Keratinocyte (primary cell): ENCODE results near the gene RAI1. TPM values are rescaled to one million over a fixed set of nuclear protein-coding genes. Genes with fewer than 3 reads are reported as not detected.
A peak's percentile ranks its signal among the peaks of the same experiment; 100 is the strongest.

ENCODE experiments used
- DNase-seq: peaks from one replicate; pipeline ENCODE4 v3.0.0-alpha.2; 2011; ENCODE audit warnings: low read depth, missing footprints, low spot score
- FAIRE-seq: peaks from 2 replicates; lab custom pipeline; 2011; peaks lifted over from hg19 to GRCh38; lab: Jason Lieb, UNC
- H2AFZ ChIP-seq: 2 replicates; pipeline ENCODE4 v1.6.0; 2012; ENCODE audit warnings: low read length, control low read depth, inconsistent platforms; ENCODE audit not compliant: control insufficient read depth
- H3K27ac ChIP-seq: 2 replicates; pipeline ENCODE4 v1.5.1; 2011; ENCODE audit warnings: low read length; ENCODE audit not compliant: control insufficient read depth, insufficient read depth
- H3K27me3 ChIP-seq: 3 replicates; pipeline ENCODE4 v1.6.0; 2011; ENCODE audit warnings: low read length; ENCODE audit not compliant: control insufficient read depth, insufficient read depth; ENCODE audit errors: extremely low read depth
- H3K36me3 ChIP-seq, 2 experiments: 2 replicates in 1 of 2; 3 replicates in 1 of 2; pipeline ENCODE4 v1.5.1; 2011; ENCODE audit warnings: low read length in 2 of 2, mild to moderate bottlenecking in 1 of 2; ENCODE audit not compliant: control insufficient read depth in 2 of 2, insufficient read depth in 2 of 2; ENCODE audit errors: extremely low read depth in 1 of 2
- H3K4me1 ChIP-seq: 3 replicates; pipeline ENCODE4 v1.5.1; 2011; ENCODE audit warnings: low read length; ENCODE audit not compliant: control insufficient read depth, insufficient read depth; ENCODE audit errors: extremely low read depth
- H3K4me2 ChIP-seq: 3 replicates; pipeline ENCODE4 v1.6.0; 2011; ENCODE audit warnings: low read depth, low read length; ENCODE audit not compliant: control insufficient read depth, insufficient read depth; ENCODE audit errors: extremely low read depth
- H3K4me3 ChIP-seq, 3 experiments: fragments of 200-600 bp in 1 of 3; sonication (generic) in 1 of 3; 2 replicates in 2 of 3; 3 replicates in 1 of 3; pipeline ENCODE4 v1.5.1; 2011 to 2016; ENCODE audit warnings: low read length in 3 of 3, mild to moderate bottlenecking in 3 of 3, control low read depth in 2 of 3, inconsistent platforms in 1 of 3, low read depth in 1 of 3, mixed read lengths in 1 of 3, mixed run types in 1 of 3, moderate library complexity in 1 of 3; ENCODE audit not compliant: control insufficient read depth in 2 of 3, insufficient read depth in 2 of 3; ENCODE audit errors: extremely low read depth in 1 of 3
- H3K79me2 ChIP-seq: 2 replicates; pipeline ENCODE4 v1.6.0; 2012; ENCODE audit warnings: low read length; ENCODE audit not compliant: control insufficient read depth, insufficient read depth
- H3K9ac ChIP-seq: 3 replicates; pipeline ENCODE4 v1.6.0; 2011; ENCODE audit warnings: low read length; ENCODE audit not compliant: control insufficient read depth, insufficient read depth; ENCODE audit errors: extremely low read depth
- H3K9me1 ChIP-seq: 3 replicates; pipeline ENCODE4 v1.6.0; 2011; ENCODE audit warnings: low read length; ENCODE audit not compliant: control insufficient read depth, insufficient read depth; ENCODE audit errors: extremely low read depth
- H3K9me3 ChIP-seq: 2 replicates; pipeline ENCODE4 v1.5.1; 2012; ENCODE audit warnings: low read depth, low read length; ENCODE audit not compliant: control insufficient read depth
- H4K20me1 ChIP-seq: 3 replicates; pipeline ENCODE4 v1.6.0; 2011; ENCODE audit warnings: low read length; ENCODE audit not compliant: control insufficient read depth, insufficient read depth; ENCODE audit errors: extremely low read depth
- CTCF ChIP-seq, 3 experiments: IDR thresholded peaks in 1 of 3; conservative IDR thresholded peaks in 1 of 3; optimal IDR thresholded peaks in 1 of 3; 2 replicates in 2 of 3; 3 replicates in 1 of 3; pipeline versions ENCODE3 to v1.5.1; 2011; ENCODE audit warnings: low read length in 3 of 3, mild to moderate bottlenecking in 3 of 3, moderate library complexity in 2 of 3, control low read depth in 1 of 3, inconsistent platforms in 1 of 3; ENCODE audit not compliant: insufficient read depth in 2 of 3; ENCODE audit errors: extremely low read depth in 1 of 3
- EZH2 ChIP-seq: IDR thresholded peaks from one replicate; pipeline ENCODE4 v1.6.1; 2012; ENCODE audit warnings: inconsistent platforms, mild to moderate bottlenecking, low read length, moderate library complexity
- dilution Hi-C: fragments of 300-500 bp; cut with MboI; formaldehyde crosslinking; loops from one replicate; pipeline ENCODE4 v1.7.0; 2020; ENCODE audit warnings: low sequenced_read_pairs; ENCODE audit not compliant: extremely low pct_ligation_motif_present
- polyA plus RNA-seq, 5 experiments: library from polyadenylated mRNA; depleted of rRNA in 3 of 5; stranded (reverse) in 3 of 5; stranded (forward) in 1 of 5; unstranded in 1 of 5; fragments of >200 nt; gene quantifications; 1 replicate in 1 of 5; 2 replicates in 3 of 5; 3 replicates in 1 of 5; pipeline versions ENCODE4 v1.2.1 to v1.2.3, GENCODE V29; 2011 to 2012; ENCODE audit warnings: missing spikeins in 2 of 5, low read depth in 1 of 5, low replicate concordance in 1 of 5

The RAI1 gene
- polyA plus RNA-seq, 1 donor (not counting 4 experiments of a cell fraction or from before 2014, with no cell fraction given): 2.6 TPM

GRCh38 chr17:17663160-17664063 is 17.8 kb upstream of the RAI1 start:
- Histone ChIP-seq H3K27ac (peak overlapping the region; percentile 8), H3K4me3 (peak overlapping the region in 1 of 3 experiments; percentile 4), H2AFZ (peak overlapping the region; percentile 44), H3K36me3 (no peaks in the 10 kb centered on the region), H4K20me1 (no peaks in the 10 kb centered on the region), H3K79me2 (no peaks in the 10 kb centered on the region), H3K4me2 (peak overlapping the region; percentile 42), H3K4me1 (peaks cover 37% of the 10 kb centered on the region), H3K9me3 (peaks cover 4% of the 10 kb centered on the region), H3K27me3 (no peaks in the 10 kb centered on the region), H3K9me1 (peaks cover 2% of the 10 kb centered on the region), H3K9ac (peak overlapping the region; percentile 4)
- dilution Hi-C loops: no loop called here
- FAIRE-seq: peak; percentile 85
- TF ChIP-seq CTCF (optimal IDR thresholded peaks at IDR 0.05 in 1 of 3, IDR thresholded peaks at IDR 0.05 in 1 of 3, conservative IDR thresholded peaks at IDR 0.05 in 1 of 3; ENCODE audit: extremely low read depth in 1 of 3, insufficient read depth in 2 of 3, low read length in 3 of 3) (no peak), EZH2 (no peak)
- DNase-seq: peak; percentile 93

- no peak overlapping the region for H3K4me3 ChIP-seq
- TF ChIP-seq CTCF (optimal IDR thresholded peaks at IDR 0.05 in 1 of 3, IDR thresholded peaks at IDR 0.05 in 1 of 3, conservative IDR thresholded peaks at IDR 0.05 in 1 of 3; ENCODE audit: extremely low read depth in 1 of 3, insufficient read depth in 2 of 3, low read length in 3 of 3): no peak
- dilution Hi-C loops: no loop called here
Measured at GRCh38 chr17:17664064-17664452, 17.2 kb upstream of the RAI1 start.

More at GRCh38 chr17:17664064-17664452, 17.2 kb upstream of the RAI1 start:
- Histone ChIP-seq H3K9ac (no peak overlapping the region), H3K36me3 (no peaks in the 10 kb centered on the region), H3K27me3 (no peaks in the 10 kb centered on the region), H3K9me3 (peaks cover 4% of the 10 kb centered on the region), H3K79me2 (no peaks in the 10 kb centered on the region), H4K20me1 (no peaks in the 10 kb centered on the region), H3K9me1 (peaks cover 2% of the 10 kb centered on the region), H3K4me2 (peak overlapping the region; percentile 42), H2AFZ (no peak overlapping the region), H3K4me1 (peaks cover 37% of the 10 kb centered on the region), H3K27ac (no peak overlapping the region)
- DNase-seq (no peak), FAIRE-seq (peak; percentile 43)
